Ishikawa (cell line): ENCODE results near the gene ANKRD6.

Experiments used
- CEBPB ChIP-seq: IDR thresholded peaks from 2 replicates; pipeline ENCODE4 v1.6.1; 2012
- CREB1 ChIP-seq: IDR thresholded peaks from 2 replicates; pipeline ENCODE4 v1.6.1; 2012; ENCODE audit warnings: low read depth
- EGR1 ChIP-seq: IDR thresholded peaks from 2 replicates; pipeline ENCODE4 v1.6.1; 2012
- EP300 ChIP-seq: IDR thresholded peaks from 2 replicates; pipeline ENCODE4 v1.6.1; 2012; ENCODE audit warnings: borderline replicate concordance
- FOXM1 ChIP-seq: IDR thresholded peaks from 2 replicates; pipeline ENCODE4 v1.6.1; 2012; ENCODE audit warnings: low read depth, borderline replicate concordance
- MAX ChIP-seq: IDR thresholded peaks from 2 replicates; pipeline ENCODE4 v1.6.1; 2012
- NFIC ChIP-seq: IDR thresholded peaks from 2 replicates; pipeline ENCODE4 v1.6.1; 2012
- RAD21 ChIP-seq: IDR thresholded peaks from 2 replicates; pipeline ENCODE4 v1.6.1; 2012; ENCODE audit warnings: low read depth
- REST ChIP-seq: IDR thresholded peaks from 2 replicates; pipeline ENCODE4 v1.6.1; 2012; ENCODE audit warnings: low read depth, mild to moderate bottlenecking
- TAF1 ChIP-seq: IDR thresholded peaks from 2 replicates; pipeline ENCODE4 v1.6.1; 2012; ENCODE audit warnings: low read depth, mild to moderate bottlenecking
- TCF12 ChIP-seq: IDR thresholded peaks from 2 replicates; pipeline ENCODE4 v1.6.1; 2012; ENCODE audit warnings: low read depth
- TEAD4 ChIP-seq: IDR thresholded peaks from 2 replicates; pipeline ENCODE4 v1.6.1; 2012
- USF1 ChIP-seq: IDR thresholded peaks from 2 replicates; pipeline ENCODE4 v1.6.1; 2012
- YY1 ChIP-seq: IDR thresholded peaks from 2 replicates; pipeline ENCODE4 v1.6.1; 2012; ENCODE audit warnings: low read depth
- ZBTB7A ChIP-seq: IDR thresholded peaks from 2 replicates; pipeline ENCODE4 v1.6.1; 2012; ENCODE audit warnings: low read depth

Gene ANKRD6

GRCh38 chr6:89616531-89616930 is 183.6 kb downstream of the ANKRD6 start:
- TF ChIP-seq EP300 (no peak), ZBTB7A (no peak), RAD21 (no peak), FOXM1 (no peak), MAX (no peak), TCF12 (no peak), TEAD4 (no peak), YY1 (no peak), EGR1 (no peak), CEBPB (no peak), TAF1 (no peak), REST (no peak), NFIC (no peak), CREB1 (no peak)

GRCh38 chr6:89618026-89618425 is 185.1 kb downstream of the ANKRD6 start:
- TF ChIP-seq TEAD4, result no peak
- no peak for TF ChIP-seq TCF12
- TF ChIP-seq FOXM1, result no peak
- TF ChIP-seq CEBPB, result no peak
- TF ChIP-seq REST, result no peak
- TF ChIP-seq CREB1, result no peak
- TF ChIP-seq USF1, result no peak
- TF ChIP-seq RAD21, result no peak

- TF ChIP-seq MAX (no peak), EP300 (no peak), REST (no peak), NFIC (no peak), TEAD4 (no peak), FOXM1 (no peak), TCF12 (no peak), TAF1 (no peak), CREB1 (no peak), USF1 (no peak), EGR1 (no peak)
Measured at GRCh38 chr6:89619567-89619966, 186.6 kb downstream of the ANKRD6 start.

GRCh38 chr6:89623749-89624148 is 190.8 kb downstream of the ANKRD6 start:
- TF ChIP-seq EGR1 (no peak), USF1 (no peak), CEBPB (no peak), TEAD4 (no peak), FOXM1 (no peak), TAF1 (no peak), ZBTB7A (no peak)

GRCh38 chr6:89630488-89630887 is 197.5 kb downstream of the ANKRD6 start:
- TF ChIP-seq NFIC (no peak), TAF1 (no peak), FOXM1 (no peak), TCF12 (no peak), MAX (no peak), RAD21 (no peak), CREB1 (no peak), YY1 (no peak), EP300 (no peak), REST (no peak)
